Activated T-helper 2 cell treated with anti-CD3 and anti-CD28 coated beads, Interferon-gamma antibody, Interleukin-2, Interleukin-4, amounts not matched to agents 10 μg/mL and 5 μg/mL and 100 μg/mL, durations not matched to agents 14 hours and 24 hours and 36 hours (primary cell): Measurements from ENCODE around the gene AFF3. TPM values are rescaled to one million over a fixed set of nuclear protein-coding genes. Genes with fewer than 3 reads are reported as not detected.
"Not testable (repeated sequence)": the region's sequence is repeated elsewhere in the genome, so short reads cannot be mapped to it uniquely, and the experiment has no call there.

Experiments used
- DNase-seq: peaks from one replicate; pipeline ENCODE4 v3.0.0; 2021; ENCODE audit warnings: low spot score
- H3K27ac Mint-ChIP-seq: one replicate; pipeline ENCODE4 v1.8.0; 2021; ENCODE audit warnings: mixed read lengths
- H3K27me3 Mint-ChIP-seq: one replicate; pipeline ENCODE4 v1.8.0; 2021; ENCODE audit warnings: low read depth, mixed read lengths
- H3K36me3 Mint-ChIP-seq: one replicate; pipeline ENCODE4 v1.8.0; 2021; ENCODE audit warnings: low read depth, mixed read lengths
- H3K4me1 Mint-ChIP-seq: one replicate; pipeline ENCODE4 v1.8.0; 2021; ENCODE audit warnings: low read depth, mixed read lengths
- H3K4me3 Mint-ChIP-seq: one replicate; pipeline ENCODE4 v1.8.0; 2021; ENCODE audit warnings: low read depth, mild to moderate bottlenecking, moderate library complexity, mixed read lengths
- H3K9me3 Mint-ChIP-seq: one replicate; pipeline ENCODE4 v1.8.0; 2021; ENCODE audit warnings: mixed read lengths
- intact Hi-C: fragments of 100-400 bp; cut with micrococcal nuclease; formaldehyde crosslinking; loops from one replicate; pipeline ENCODE4 v1.15.1; 2023
- total RNA-seq: library from RNA; stranded (reverse); gene quantifications from 2 replicates; pipeline ENCODE4 v1.2.3, GENCODE V29; 2022

AFF3 gene
- total RNA-seq, 1 donor from 2014 or later = 1.4 TPM

- Mint-ChIP-seq H3K9me3 (no peaks in the 10 kb centered on the region), H3K27me3 (peaks cover 11% of the 10 kb centered on the region), H3K4me1 (no peaks in the 10 kb centered on the region), H3K4me3 (no peak overlapping the region), H3K27ac (no peak overlapping the region), H3K36me3 (no peaks in the 10 kb centered on the region)
- intact Hi-C loops = no loop called here
- no peak for DNase-seq
Measured at GRCh38 chr2:99537910-99538485, 604.4 kb downstream of the AFF3 start.

- Mint-ChIP-seq H3K4me1 (no peaks in the 10 kb centered on the region), H3K36me3 (no peaks in the 10 kb centered on the region), H3K27me3 (no peaks in the 10 kb centered on the region), H3K4me3 (no peak overlapping the region), H3K27ac (no peak overlapping the region), H3K9me3 (no peaks in the 10 kb centered on the region)
- DNase-seq = no peak
- intact Hi-C loops = no loop called here
Measured at GRCh38 chr2:99524056-99524455, 618.3 kb downstream of the AFF3 start.

GRCh38 chr2:99522157-99522556 lies 620.2 kb downstream of the AFF3 start:
- intact Hi-C loops = no loop called here
- H3K36me3 Mint-ChIP-seq = no peaks in the 10 kb centered on the region
- H3K9me3 Mint-ChIP-seq = no peaks in the 10 kb centered on the region
- DNase-seq = no peak
- no peak overlapping the region for H3K27ac Mint-ChIP-seq
- H3K4me1 Mint-ChIP-seq = no peaks in the 10 kb centered on the region
- no peaks in the 10 kb centered on the region for H3K27me3 Mint-ChIP-seq
- no peak overlapping the region for H3K4me3 Mint-ChIP-seq

GRCh38 chr2:99520813-99521212 lies 621.6 kb downstream of the AFF3 start:
- Mint-ChIP-seq H3K4me1 (no peaks in the 10 kb centered on the region), H3K27me3 (peaks cover 5% of the 10 kb centered on the region), H3K27ac (no peak overlapping the region), H3K9me3 (no peaks in the 10 kb centered on the region), H3K36me3 (no peaks in the 10 kb centered on the region), H3K4me3 (no peak overlapping the region)
- DNase-seq = no peak
- intact Hi-C loops = no loop called here

- Mint-ChIP-seq H3K36me3 (no peaks in the 10 kb centered on the region), H3K27me3 (peaks cover 8% of the 10 kb centered on the region), H3K4me1 (no peaks in the 10 kb centered on the region), H3K4me3 (no peak overlapping the region), H3K9me3 (no peaks in the 10 kb centered on the region), H3K27ac (no peak overlapping the region)
- intact Hi-C loops = no loop called here
- no peak for DNase-seq
Measured at GRCh38 chr2:99520195-99520594, 622.2 kb downstream of the AFF3 start.

- Mint-ChIP-seq H3K9me3 (no peaks in the 10 kb centered on the region), H3K36me3 (no peaks in the 10 kb centered on the region), H3K4me3 (no peak overlapping the region), H3K27me3 (peaks cover 12% of the 10 kb centered on the region), H3K27ac (no peak overlapping the region), H3K4me1 (no peaks in the 10 kb centered on the region)
- intact Hi-C loops = no loop called here
- no peak for DNase-seq
Measured at GRCh38 chr2:99514357-99514756, 628.0 kb downstream of the AFF3 start.

- Mint-ChIP-seq H3K27ac (no peak overlapping the region), H3K36me3 (no peaks in the 10 kb centered on the region), H3K9me3 (no peaks in the 10 kb centered on the region), H3K4me1 (no peaks in the 10 kb centered on the region), H3K27me3 (peaks cover 12% of the 10 kb centered on the region), H3K4me3 (no peak overlapping the region)
- intact Hi-C loops = no loop called here
- no peak for DNase-seq
Measured at GRCh38 chr2:99512181-99512591, 630.2 kb downstream of the AFF3 start.

GRCh38 chr2:99509387-99509786 lies 633.0 kb downstream of the AFF3 start:
- peaks cover 4% of the 10 kb centered on the region for H3K27me3 Mint-ChIP-seq
- H3K4me1 Mint-ChIP-seq = peaks cover 1% of the 10 kb centered on the region
- intact Hi-C loops = no loop called here
- H3K36me3 Mint-ChIP-seq = no peaks in the 10 kb centered on the region
- DNase-seq = no peak
- H3K27ac Mint-ChIP-seq = no peak overlapping the region
- H3K4me3 Mint-ChIP-seq = no peak overlapping the region
- H3K9me3 Mint-ChIP-seq = no peaks in the 10 kb centered on the region

GRCh38 chr2:99507937-99508818 lies 634.2 kb downstream of the AFF3 start:
- H3K4me1 Mint-ChIP-seq = peaks cover 5% of the 10 kb centered on the region
- H3K27ac Mint-ChIP-seq = no peak overlapping the region
- H3K27me3 Mint-ChIP-seq = peaks cover 2% of the 10 kb centered on the region
- no peak for DNase-seq
- H3K9me3 Mint-ChIP-seq = no peaks in the 10 kb centered on the region
- no peaks in the 10 kb centered on the region for H3K36me3 Mint-ChIP-seq
- H3K4me3 Mint-ChIP-seq = no peak overlapping the region
- intact Hi-C loops = no loop called here

GRCh38 chr2:99504844-99505584 lies 637.4 kb downstream of the AFF3 start:
- H3K9me3 Mint-ChIP-seq = no peaks in the 10 kb centered on the region
- no peak overlapping the region for H3K27ac Mint-ChIP-seq
- intact Hi-C loops = no loop called here
- H3K27me3 Mint-ChIP-seq = peaks cover 5% of the 10 kb centered on the region
- H3K4me1 Mint-ChIP-seq = peaks cover 5% of the 10 kb centered on the region
- DNase-seq = no peak
- no peak overlapping the region for H3K4me3 Mint-ChIP-seq
- H3K36me3 Mint-ChIP-seq = no peaks in the 10 kb centered on the region

GRCh38 chr2:99503662-99504416 lies 638.6 kb downstream of the AFF3 start:
- H3K36me3 Mint-ChIP-seq, DNase-seq, H3K9me3 Mint-ChIP-seq, H3K27ac Mint-ChIP-seq, H3K4me3 Mint-ChIP-seq, intact Hi-C loops, H3K4me1 Mint-ChIP-seq: not testable (repeated sequence)
- peaks cover 11% of the 10 kb centered on the region for H3K27me3 Mint-ChIP-seq

- Mint-ChIP-seq H3K9me3 (no peaks in the 10 kb centered on the region), H3K36me3 (no peaks in the 10 kb centered on the region), H3K27ac (no peak overlapping the region), H3K4me3 (no peak overlapping the region), H3K4me1 (peaks cover 23% of the 10 kb centered on the region), H3K27me3 (peaks cover 16% of the 10 kb centered on the region)
- intact Hi-C loops = loop anchor here (10.0 kb wide), 2 partner anchors 341 to 411 kb away; partner anchors contain the start of genes LIPT1 and TSGA10
- no peak for DNase-seq
Measured at GRCh38 chr2:99496021-99496420, 646.4 kb downstream of the AFF3 start.
